ENCODE measurements around the gene UEVLD. TPM values are rescaled to one million over a fixed set of nuclear protein-coding genes. Genes with fewer than 3 reads are reported as not detected.

The UEVLD gene
- total RNA-seq, 1 donor from 2014 or later: 20.1 TPM

DNA sequence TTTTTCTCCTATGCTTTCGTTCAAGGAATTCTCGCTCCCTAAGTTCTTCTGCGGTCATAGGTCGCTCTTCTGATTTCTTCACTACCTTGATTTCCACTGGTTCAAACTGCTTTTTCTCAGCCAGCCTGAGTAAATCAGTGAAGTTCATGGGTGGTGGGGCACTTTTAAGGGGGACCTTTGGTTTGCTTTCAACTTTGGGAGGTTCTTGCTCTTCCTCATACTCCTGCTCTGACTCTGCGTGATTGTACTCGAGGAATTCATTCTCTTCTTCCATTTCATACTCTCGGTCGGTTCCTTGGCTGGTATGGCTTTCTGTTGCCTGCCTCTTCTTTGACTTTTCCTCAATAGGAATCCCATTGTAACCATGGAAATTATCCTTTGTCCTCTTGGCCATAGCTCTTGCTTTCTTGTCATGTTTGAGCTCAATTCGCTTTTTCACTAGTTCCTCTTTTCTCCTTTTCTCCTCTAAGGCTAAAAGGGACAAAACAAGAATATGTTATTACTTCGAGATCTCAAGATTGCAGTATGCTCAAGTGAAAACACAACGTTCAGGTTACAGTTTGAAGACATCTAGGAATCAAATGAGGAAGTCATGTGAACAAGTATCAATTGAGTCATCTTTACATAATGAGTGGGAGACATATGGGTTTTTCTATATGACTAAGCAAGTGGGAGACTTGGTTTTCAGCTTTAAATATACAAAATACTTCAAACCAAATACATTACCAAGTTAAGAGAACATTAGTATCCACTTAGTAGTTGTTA, 27.3 kb upstream of the UEVLD start:
- FAIRE-seq (no peak), DNase-seq (ENCODE audit: low read depth) (peak; percentile 14)
- no peak overlapping the region for H3K4me2 ChIP-seq (ENCODE audit: low read length)
- Mint-ChIP-seq H3K9me3 (ENCODE audit: unreplicated experiment) (no peaks in the 10 kb centered on the region), H3K27me3 (ENCODE audit: low read depth, unreplicated experiment) (no peaks in the 10 kb centered on the region), H3K4me3 (ENCODE audit: unreplicated experiment) (no peak overlapping the region), H3K36me3 (ENCODE audit: low read depth, unreplicated experiment) (peaks cover 8% of the 10 kb centered on the region), H3K27ac (ENCODE audit: unreplicated experiment) (no peak overlapping the region), H3K4me1 (ENCODE audit: low read depth, unreplicated experiment) (peaks cover 16% of the 10 kb centered on the region)
- peaks cover 14% of the 10 kb centered on the region for H3K4me1 ChIP-seq (ENCODE audit: insufficient read depth, low read length)
- H3K79me2 ChIP-seq (ENCODE audit: insufficient read depth, low read length): peaks cover 73% of the 10 kb centered on the region
- no peaks in the 10 kb centered on the region for H3K27me3 ChIP-seq (ENCODE audit: insufficient read depth, low read length)
- no peaks in the 10 kb centered on the region for H3K9me3 ChIP-seq (ENCODE audit: insufficient read depth, low read depth, low read length)
- H3K4me3 ChIP-seq (ENCODE audit: insufficient read depth, low read depth, low read length): no peak overlapping the region
- H3K9ac ChIP-seq (ENCODE audit: low read length): no peak overlapping the region
- no peak overlapping the region for H3K27ac ChIP-seq (ENCODE audit: low read depth, low read length)
- H3K36me3 ChIP-seq (ENCODE audit: insufficient read depth, low read length): peaks cover 26% of the 10 kb centered on the region
- H2AFZ ChIP-seq (ENCODE audit: low read depth, low read length): no peak overlapping the region
- peaks cover 73% of the 10 kb centered on the region for H4K20me1 ChIP-seq (ENCODE audit: insufficient read depth, low read length)
- TF ChIP-seq EZH2 (IDR thresholded peaks at IDR 0.05; ENCODE audit: insufficient read depth, low read length) (no peak), CTCF (IDR thresholded peaks at IDR 0.05; ENCODE audit: insufficient read depth, low read depth, low read length) (no peak)

DNA sequence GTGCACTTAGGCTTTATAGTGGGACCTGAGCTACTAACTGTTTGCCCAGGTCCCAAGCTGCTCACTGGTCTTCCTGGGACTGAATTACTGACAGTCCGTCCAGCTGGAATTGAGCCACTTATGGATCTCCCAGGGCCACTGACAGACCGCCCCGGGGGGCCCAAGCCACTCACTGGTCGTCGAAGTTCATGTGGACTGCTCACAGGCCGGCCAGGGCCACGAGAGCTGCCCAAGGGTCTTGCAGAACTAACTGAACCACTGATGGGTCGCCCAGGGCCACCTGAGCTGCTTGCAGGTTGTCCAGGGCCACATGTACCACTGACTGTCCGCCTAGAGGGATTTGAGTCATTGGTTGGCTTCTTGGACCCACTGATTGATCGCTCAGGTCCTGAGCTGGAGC, 26.1 kb upstream of the UEVLD start:
- Mint-ChIP-seq H3K4me3 (ENCODE audit: unreplicated experiment) (no peak overlapping the region), H3K27me3 (ENCODE audit: low read depth, unreplicated experiment) (no peaks in the 10 kb centered on the region), H3K27ac (ENCODE audit: unreplicated experiment) (no peak overlapping the region), H3K9me3 (ENCODE audit: unreplicated experiment) (no peaks in the 10 kb centered on the region), H3K4me1 (ENCODE audit: low read depth, unreplicated experiment) (peaks cover 16% of the 10 kb centered on the region), H3K36me3 (ENCODE audit: low read depth, unreplicated experiment) (peaks cover 8% of the 10 kb centered on the region)
- Histone ChIP-seq H3K4me2 (ENCODE audit: low read length) (no peak overlapping the region), H4K20me1 (ENCODE audit: insufficient read depth, low read length) (peaks cover 65% of the 10 kb centered on the region), H3K27ac (ENCODE audit: low read depth, low read length) (no peak overlapping the region), H3K36me3 (ENCODE audit: insufficient read depth, low read length) (peaks cover 32% of the 10 kb centered on the region), H3K4me1 (ENCODE audit: insufficient read depth, low read length) (peaks cover 14% of the 10 kb centered on the region), H2AFZ (ENCODE audit: low read depth, low read length) (no peak overlapping the region), H3K27me3 (ENCODE audit: insufficient read depth, low read length) (no peaks in the 10 kb centered on the region), H3K9ac (ENCODE audit: low read length) (no peak overlapping the region), H3K79me2 (ENCODE audit: insufficient read depth, low read length) (peaks cover 64% of the 10 kb centered on the region), H3K4me3 (ENCODE audit: insufficient read depth, low read depth, low read length) (no peak overlapping the region), H3K9me3 (ENCODE audit: insufficient read depth, low read depth, low read length) (no peaks in the 10 kb centered on the region)
- no peak for FAIRE-seq
- no peak for DNase-seq (ENCODE audit: low read depth)
- TF ChIP-seq EZH2 (IDR thresholded peaks at IDR 0.05; ENCODE audit: insufficient read depth, low read length): no peak

DNA sequence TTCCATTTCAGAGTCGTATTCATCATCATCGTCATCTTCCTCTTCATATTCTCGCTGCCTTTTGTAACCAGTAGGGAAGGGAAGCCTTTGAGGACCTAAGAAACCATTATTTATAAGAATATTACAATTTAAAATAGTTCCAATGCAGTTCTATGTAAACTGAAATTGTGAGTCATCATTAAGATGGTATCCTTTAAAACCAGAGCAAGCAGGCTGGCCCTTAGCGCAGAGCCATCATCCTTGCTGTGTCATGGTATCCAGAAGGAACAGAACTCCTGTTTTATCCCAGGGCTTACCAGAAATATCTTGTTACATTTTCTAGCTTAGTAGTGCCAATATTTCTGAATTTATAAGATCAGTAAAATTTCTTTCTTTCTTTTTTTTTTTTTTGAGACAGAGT, 23.9 kb upstream of the UEVLD start:
- Histone ChIP-seq H3K9ac (ENCODE audit: low read length) (no peak overlapping the region), H4K20me1 (ENCODE audit: insufficient read depth, low read length) (peaks cover 42% of the 10 kb centered on the region), H3K27ac (ENCODE audit: low read depth, low read length) (no peak overlapping the region), H3K4me1 (ENCODE audit: insufficient read depth, low read length) (no peaks in the 10 kb centered on the region), H3K27me3 (ENCODE audit: insufficient read depth, low read length) (no peaks in the 10 kb centered on the region), H3K9me3 (ENCODE audit: insufficient read depth, low read depth, low read length) (no peaks in the 10 kb centered on the region), H3K4me3 (ENCODE audit: insufficient read depth, low read depth, low read length) (no peak overlapping the region), H2AFZ (ENCODE audit: low read depth, low read length) (no peak overlapping the region), H3K36me3 (ENCODE audit: insufficient read depth, low read length) (peaks cover 50% of the 10 kb centered on the region), H3K79me2 (ENCODE audit: insufficient read depth, low read length) (peaks cover 43% of the 10 kb centered on the region), H3K4me2 (ENCODE audit: low read length) (no peak overlapping the region)
- TF ChIP-seq CTCF (IDR thresholded peaks at IDR 0.05; ENCODE audit: insufficient read depth, low read depth, low read length) (no peak), EZH2 (IDR thresholded peaks at IDR 0.05; ENCODE audit: insufficient read depth, low read length) (no peak)
- Mint-ChIP-seq H3K9me3 (ENCODE audit: unreplicated experiment) (no peaks in the 10 kb centered on the region), H3K4me1 (ENCODE audit: low read depth, unreplicated experiment) (peaks cover 7% of the 10 kb centered on the region), H3K4me3 (ENCODE audit: unreplicated experiment) (no peak overlapping the region), H3K27ac (ENCODE audit: unreplicated experiment) (no peak overlapping the region), H3K36me3 (ENCODE audit: low read depth, unreplicated experiment) (peaks cover 8% of the 10 kb centered on the region), H3K27me3 (ENCODE audit: low read depth, unreplicated experiment) (no peaks in the 10 kb centered on the region)
- no peak for FAIRE-seq
- no peak for DNase-seq (ENCODE audit: low read depth)

All from astrocyte (in vitro differentiated cells and primary cell).